Neural progenitor cell (in vitro differentiated cells): ENCODE data around the gene SH3GL3. TPM values are rescaled to one million over a fixed set of nuclear protein-coding genes. Genes with fewer than 3 reads are reported as not detected.

Experiments used
- DNase-seq: peaks from one replicate; pipeline ENCODE4 v3.0.0-alpha.2; 2016; ENCODE audit warnings: low spot score
- H2AFZ ChIP-seq: fragments of 200-600 bp; sonication (generic); replicated peaks from 2 replicates; pipeline ENCODE4 v1.6.1; 2016; ENCODE audit warnings: antibody characterized with exemption
- H3F3A ChIP-seq: fragments of 200-600 bp; sonication (generic); 2 replicates; pipeline ENCODE4 v1.6.1; 2016; ENCODE audit warnings: antibody characterized with exemption, low read depth
- H3K27ac ChIP-seq: fragments of 200-600 bp; sonication (generic); 2 replicates; pipeline ENCODE4 v1.5.1; 2016; ENCODE audit warnings: mild to moderate bottlenecking
- H3K27me3 ChIP-seq: fragments of 200-600 bp; sonication (generic); 2 replicates; pipeline ENCODE4 v1.6.1; 2016; ENCODE audit warnings: mild to moderate bottlenecking, moderate library complexity
- H3K36me3 ChIP-seq: fragments of 200-600 bp; sonication (generic); 2 replicates; pipeline ENCODE4 v1.5.1; 2016
- H3K4me1 ChIP-seq: fragments of 200-600 bp; sonication (generic); 2 replicates; pipeline ENCODE4 v1.6.1; 2016; ENCODE audit warnings: mixed run types
- H3K4me2 ChIP-seq: fragments of 200-600 bp; sonication (generic); 2 replicates; pipeline ENCODE4 v1.6.1; 2016
- H3K4me3 ChIP-seq: fragments of 200-600 bp; sonication (generic); 2 replicates; pipeline ENCODE4 v1.5.1; 2016
- H3K79me2 ChIP-seq: fragments of 200-600 bp; sonication (generic); 2 replicates; pipeline ENCODE4 v1.6.1; 2016; ENCODE audit warnings: low read depth
- H3K9ac ChIP-seq: fragments of 200-600 bp; sonication (generic); 2 replicates; pipeline ENCODE4 v1.6.1; 2016
- H3K9me3 ChIP-seq: fragments of 200-600 bp; sonication (generic); 2 replicates; pipeline ENCODE4 v1.5.1; 2016; ENCODE audit warnings: low read depth
- H4K20me1 ChIP-seq: fragments of 200-600 bp; sonication (generic); 2 replicates; pipeline ENCODE4 v1.6.1; 2016; ENCODE audit warnings: low read depth
- H3K27ac Mint-ChIP-seq: 3 replicates; pipeline ENCODE4 v1.8.0; 2021; ENCODE audit warnings: mixed read lengths
- H3K27me3 Mint-ChIP-seq: 2 replicates; pipeline ENCODE4 v1.8.0; 2022; ENCODE audit warnings: low read depth, mild to moderate bottlenecking, inconsistent platforms, moderate library complexity, mixed read lengths; ENCODE audit not compliant: insufficient read depth
- H3K36me3 Mint-ChIP-seq: 3 replicates; pipeline ENCODE4 v1.8.0; 2021; ENCODE audit warnings: mixed read lengths
- H3K4me1 Mint-ChIP-seq: 3 replicates; pipeline ENCODE4 v1.8.0; 2021; ENCODE audit warnings: mixed read lengths
- H3K4me3 Mint-ChIP-seq: 3 replicates; pipeline ENCODE4 v1.8.0; 2021; ENCODE audit warnings: mild to moderate bottlenecking, moderate library complexity, mixed read lengths
- H3K9me3 Mint-ChIP-seq: 3 replicates; pipeline ENCODE4 v1.8.0; 2020; ENCODE audit warnings: mixed read lengths
- CTCF ChIP-seq: fragments of 200-600 bp; sonication (generic); IDR thresholded peaks from 2 replicates; pipeline ENCODE4 v1.5.1; 2017; ENCODE audit warnings: antibody characterized with exemption, mild to moderate bottlenecking
- EZH2 ChIP-seq: fragments of 200-600 bp; sonication (generic); IDR thresholded peaks from 2 replicates; pipeline ENCODE4 v1.6.1; 2017; ENCODE audit warnings: antibody characterized with exemption, mild to moderate bottlenecking, moderate library complexity
- EZH2phosphoT487 ChIP-seq: fragments of 200-600 bp; sonication (generic); IDR thresholded peaks from 2 replicates; pipeline ENCODE4 v1.6.1; 2017; ENCODE audit warnings: antibody characterized with exemption
- total RNA-seq: library from RNA; depleted of rRNA; stranded (reverse); fragments of >200 nt; gene quantifications from 2 replicates; pipeline ENCODE4 v1.2.3, GENCODE V29; 2015; ENCODE audit warnings: low replicate concordance

The SH3GL3 gene
- total RNA-seq, 1 donor from 2014 or later: 8.2 TPM

- H3K36me3 Mint-ChIP-seq: no peaks in the 10 kb centered on the region
- no peaks in the 10 kb centered on the region for H3K9me3 Mint-ChIP-seq
- Histone ChIP-seq H4K20me1 (no peaks in the 10 kb centered on the region), H3K4me3 (no peak overlapping the region), H3K9me3 (no peaks in the 10 kb centered on the region), H2AFZ (no peak overlapping the region), H3F3A (no peaks in the 10 kb centered on the region), H3K79me2 (no peaks in the 10 kb centered on the region), H3K36me3 (no peaks in the 10 kb centered on the region), H3K4me1 (peaks cover 3% of the 10 kb centered on the region), H3K9ac (no peak overlapping the region), H3K4me2 (no peak overlapping the region), H3K27me3 (no peaks in the 10 kb centered on the region), H3K27ac (no peak overlapping the region)
- H3K4me3 Mint-ChIP-seq: no peak overlapping the region
- TF ChIP-seq CTCF: no peak
- no peak for DNase-seq
- no peaks in the 10 kb centered on the region for H3K27me3 Mint-ChIP-seq
- no peak overlapping the region for H3K27ac Mint-ChIP-seq
- peaks cover 5% of the 10 kb centered on the region for H3K4me1 Mint-ChIP-seq
Measured at GRCh38 chr15:83578691-83579090, 131.6 kb downstream of the SH3GL3 start.

- Histone ChIP-seq H3K27me3 (no peaks in the 10 kb centered on the region), H3K9ac (no peak overlapping the region), H3K9me3 (no peaks in the 10 kb centered on the region), H3K4me1 (peaks cover 13% of the 10 kb centered on the region), H3K79me2 (no peaks in the 10 kb centered on the region), H3F3A (no peaks in the 10 kb centered on the region), H2AFZ (no peak overlapping the region), H4K20me1 (no peaks in the 10 kb centered on the region), H3K4me2 (no peak overlapping the region), H3K4me3 (no peak overlapping the region), H3K36me3 (no peaks in the 10 kb centered on the region), H3K27ac (no peak overlapping the region)
- TF ChIP-seq EZH2 (no peak), CTCF (no peak), EZH2phosphoT487 (no peak)
- Mint-ChIP-seq H3K4me3 (no peak overlapping the region), H3K9me3 (no peaks in the 10 kb centered on the region), H3K36me3 (no peaks in the 10 kb centered on the region), H3K27me3 (peaks cover 4% of the 10 kb centered on the region), H3K27ac (no peak overlapping the region), H3K4me1 (peaks cover 19% of the 10 kb centered on the region)
- no peak for DNase-seq
Measured at GRCh38 chr15:83581381-83581780, 134.2 kb downstream of the SH3GL3 start.

- no peaks in the 10 kb centered on the region for H3K9me3 ChIP-seq
- H2AFZ ChIP-seq: no peak overlapping the region
- no peak overlapping the region for H3K4me3 Mint-ChIP-seq
- no peak overlapping the region for H3K27ac Mint-ChIP-seq
- TF ChIP-seq CTCF (no peak), EZH2phosphoT487 (no peak), EZH2 (no peak)
- H3K9ac ChIP-seq: no peak overlapping the region
- peaks cover 5% of the 10 kb centered on the region for H3K27me3 Mint-ChIP-seq
- H3F3A ChIP-seq: no peaks in the 10 kb centered on the region
- H3K36me3 Mint-ChIP-seq: no peaks in the 10 kb centered on the region
- peaks cover 22% of the 10 kb centered on the region for H3K4me1 Mint-ChIP-seq
- no peak overlapping the region for H3K4me3 ChIP-seq
- H3K36me3 ChIP-seq: no peaks in the 10 kb centered on the region
- DNase-seq: no peak
- H3K4me1 ChIP-seq: peaks cover 14% of the 10 kb centered on the region
- no peak overlapping the region for H3K27ac ChIP-seq
- H3K4me2 ChIP-seq: no peak overlapping the region
- H3K27me3 ChIP-seq: no peaks in the 10 kb centered on the region
- H4K20me1 ChIP-seq: no peaks in the 10 kb centered on the region
- H3K9me3 Mint-ChIP-seq: no peaks in the 10 kb centered on the region
- no peaks in the 10 kb centered on the region for H3K79me2 ChIP-seq
Measured at GRCh38 chr15:83582381-83582780, 135.2 kb downstream of the SH3GL3 start.
